NCI-H1105 treated with DMSO at 0.1 percent for 48 hours (cell line): ENCODE data around the gene MINAR1.

Experiments used
- DNase-seq: peaks from one replicate; lab custom pipeline; 2025; lab: John Stamatoyannopoulos, UW

MINAR1 gene

GRCh38 chr15:79432345-79433275 lies 474 bp downstream of the MINAR1 start:
- DNase-seq: no peak

- no peak for DNase-seq
These were observed 1.3 kb downstream of the MINAR1 start for GRCh38 chr15:79433276-79433990.

GRCh38 chr15:79434361-79434760 lies 2.2 kb downstream of the MINAR1 start:
- no peak for DNase-seq

GRCh38 chr15:79436037-79436780 lies 4.1 kb downstream of the MINAR1 start:
- no peak for DNase-seq

- no peak for DNase-seq
These were observed 5.3 kb downstream of the MINAR1 start for GRCh38 chr15:79437275-79438000.

- DNase-seq: no peak
These were observed 7.1 kb downstream of the MINAR1 start for GRCh38 chr15:79439236-79439635.

GRCh38 chr15:79440355-79440908 lies 8.3 kb downstream of the MINAR1 start:
- no peak for DNase-seq

GRCh38 chr15:79442911-79443310 lies 10.8 kb downstream of the MINAR1 start:
- peak; percentile 50 for DNase-seq

GRCh38 chr15:79447060-79447459 lies 14.9 kb downstream of the MINAR1 start:
- DNase-seq: no peak

- no peak for DNase-seq
These were observed 18.5 kb downstream of the MINAR1 start for GRCh38 chr15:79450648-79451047.

- no peak for DNase-seq
These were observed 19.3 kb downstream of the MINAR1 start for GRCh38 chr15:79451361-79451999.

GRCh38 chr15:79452244-79453051 lies 20.3 kb downstream of the MINAR1 start:
- DNase-seq: no peak

GRCh38 chr15:79453446-79453845 lies 21.3 kb downstream of the MINAR1 start:
- DNase-seq: no peak

- DNase-seq: no peak
These were observed 21.9 kb downstream of the MINAR1 start for GRCh38 chr15:79454063-79454462.

- no peak for DNase-seq
These were observed 23.2 kb downstream of the MINAR1 start for GRCh38 chr15:79455361-79455760.

- no peak for DNase-seq
These were observed 23.8 kb downstream of the MINAR1 start for GRCh38 chr15:79455943-79456342.

- DNase-seq: no peak
These were observed 26.4 kb downstream of the MINAR1 start for GRCh38 chr15:79458491-79458890.

- no peak for DNase-seq
These were observed 27.5 kb downstream of the MINAR1 start for GRCh38 chr15:79459666-79460065.

GRCh38 chr15:79463043-79463780 lies 31.1 kb downstream of the MINAR1 start:
- DNase-seq: no peak
